Smooth muscle cell (in vitro differentiated cells): ENCODE measurements around the gene PAX3. TPM values are rescaled to one million over a fixed set of nuclear protein-coding genes. Genes with fewer than 3 reads are reported as not detected.

Experiments
- DNase-seq: peaks from one replicate; lab custom pipeline; 2025; ENCODE audit not compliant: unreplicated experiment; lab: John Stamatoyannopoulos, UW
- H2AFZ ChIP-seq: fragments of 200-600 bp; sonication (generic); 2 replicates; pipeline ENCODE4 v1.6.0; 2016; ENCODE audit warnings: antibody characterized with exemption, low read depth, mild to moderate bottlenecking
- H3F3A ChIP-seq: fragments of 200-600 bp; sonication (generic); 2 replicates; pipeline ENCODE4 v1.6.0; 2017; ENCODE audit warnings: antibody characterized with exemption, low read depth
- H3K27ac ChIP-seq: fragments of 200-600 bp; sonication (generic); 2 replicates; pipeline ENCODE4 v1.5.1; 2016; ENCODE audit warnings: low read depth, mild to moderate bottlenecking
- H3K27me3 ChIP-seq: fragments of 200-600 bp; sonication (generic); 2 replicates; pipeline ENCODE4 v1.6.1; 2016; ENCODE audit warnings: low read depth, mild to moderate bottlenecking
- H3K36me3 ChIP-seq: fragments of 200-600 bp; sonication (generic); 2 replicates; pipeline ENCODE4 v1.5.1; 2016; ENCODE audit warnings: low read depth
- H3K4me1 ChIP-seq: fragments of 200-600 bp; sonication (generic); 2 replicates; pipeline ENCODE4 v1.5.1; 2016; ENCODE audit warnings: low read depth
- H3K4me2 ChIP-seq: fragments of 200-600 bp; sonication (generic); 2 replicates; pipeline ENCODE4 v1.6.0; 2016; ENCODE audit warnings: mild to moderate bottlenecking
- H3K4me3 ChIP-seq: fragments of 200-600 bp; sonication (generic); 2 replicates; pipeline ENCODE4 v1.5.1; 2016; ENCODE audit warnings: mild to moderate bottlenecking
- H3K79me2 ChIP-seq: fragments of 200-600 bp; sonication (generic); 2 replicates; pipeline ENCODE4 v1.6.0; 2016; ENCODE audit warnings: low read depth, mild to moderate bottlenecking
- H3K9ac ChIP-seq: fragments of 200-600 bp; sonication (generic); 2 replicates; pipeline ENCODE4 v1.6.0; 2016; ENCODE audit warnings: low read depth
- H3K9me3 ChIP-seq: fragments of 200-600 bp; sonication (generic); replicated peaks from 2 replicates; pipeline ENCODE4 v1.5.1; 2016; ENCODE audit warnings: low read depth
- H4K20me1 ChIP-seq: fragments of 200-600 bp; sonication (generic); 2 replicates; pipeline ENCODE4 v1.6.0; 2016; ENCODE audit warnings: low read depth
- CTCF ChIP-seq: fragments of 200-600 bp; sonication (generic); IDR thresholded peaks from 2 replicates; pipeline ENCODE4 v1.5.1; 2017; ENCODE audit warnings: borderline replicate concordance, mild to moderate bottlenecking, antibody characterized with exemption; ENCODE audit not compliant: insufficient read depth, poor library complexity, severe bottlenecking
- WGBS: methylation state at CpG from one replicate; pipeline ENCODE4 v1.1.7; 2016; ENCODE audit warnings: low lambda C conversion rate; 5-methylcytosine and 5-hydroxymethylcytosine counted together
- polyA plus RNA-seq: library from polyadenylated mRNA; unstranded; fragments of >200 nt; fragmentation: Nextera tagmentation; extraction: Ambion mirVana; gene quantifications from 2 replicates; pipeline ENCODE4 v1.2.1, GENCODE V29; 2016
- total RNA-seq: library from RNA; depleted of rRNA; stranded (reverse); fragments of >200 nt; gene quantifications from 2 replicates; pipeline ENCODE4 v1.2.3, GENCODE V29; 2014

The PAX3 gene
- total and polyA plus RNA-seq, 2 experiments from 2014 or later, result 0.94 TPM; not detected in 1

- Histone ChIP-seq H3K27ac (no peak overlapping the region), H3K36me3 (no peaks in the 10 kb centered on the region), H3K4me3 (peak overlapping the region; percentile 43), H2AFZ (no peak overlapping the region), H3K79me2 (no peaks in the 10 kb centered on the region), H3K9me3 (no peaks in the 10 kb centered on the region), H3K27me3 (peaks cover 100% of the 10 kb centered on the region), H3F3A (no peaks in the 10 kb centered on the region), H3K9ac (no peak overlapping the region), H3K4me2 (peak overlapping the region; percentile 85), H4K20me1 (no peaks in the 10 kb centered on the region), H3K4me1 (peaks cover 42% of the 10 kb centered on the region)
- WGBS, result 3% methylated on average over 66 of the region's 66 CpGs
- TF ChIP-seq CTCF, result no peak
- no peak for DNase-seq
Measured at GRCh38 chr2:222305516-222306392, 7.0 kb upstream of the PAX3 start.

- Histone ChIP-seq H3K79me2 (no peaks in the 10 kb centered on the region), H3K36me3 (no peaks in the 10 kb centered on the region), H3K27me3 (peaks cover 100% of the 10 kb centered on the region), H3K9me3 (no peaks in the 10 kb centered on the region), H3K27ac (no peak overlapping the region), H3K9ac (no peak overlapping the region), H3K4me3 (no peak overlapping the region), H3F3A (no peaks in the 10 kb centered on the region), H2AFZ (no peak overlapping the region), H3K4me1 (peaks cover 43% of the 10 kb centered on the region), H3K4me2 (peak overlapping the region; percentile 85), H4K20me1 (no peaks in the 10 kb centered on the region)
- no peak for DNase-seq
- WGBS, result 3% methylated on average over 39 of the region's 39 CpGs
- no peak for TF ChIP-seq CTCF
Measured at GRCh38 chr2:222304737-222305515, 6.1 kb upstream of the PAX3 start.

GRCh38 chr2:222303828-222304736, 5.3 kb upstream of the PAX3 start:
- Histone ChIP-seq H4K20me1 (no peaks in the 10 kb centered on the region), H3K4me3 (no peak overlapping the region), H3K27ac (no peak overlapping the region), H3K27me3 (peaks cover 100% of the 10 kb centered on the region), H3K79me2 (no peaks in the 10 kb centered on the region), H3F3A (no peaks in the 10 kb centered on the region), H3K36me3 (no peaks in the 10 kb centered on the region), H2AFZ (no peak overlapping the region), H3K4me1 (peaks cover 50% of the 10 kb centered on the region), H3K4me2 (no peak overlapping the region), H3K9me3 (no peaks in the 10 kb centered on the region), H3K9ac (no peak overlapping the region)
- no peak for DNase-seq
- WGBS, result 4% methylated on average over 38 of the region's 38 CpGs
- no peak for TF ChIP-seq CTCF
